IMR-90 (cell line): ENCODE results near the gene FOXP1.

ENCODE experiments used
- CTCF ChIP-seq: conservative IDR thresholded peaks from 2 replicates; pipeline ENCODE4 v1.5.1; 2012; ENCODE audit warnings: mild to moderate bottlenecking, low read depth, low read length, improper control_type of control experiment
- POLR2A ChIP-seq: IDR thresholded peaks from 2 replicates; pipeline ENCODE4 v1.6.1; 2012; ENCODE audit warnings: mild to moderate bottlenecking, low read depth, low read length
- RAD21 ChIP-seq: IDR thresholded peaks from 2 replicates; pipeline ENCODE4 v1.6.1; 2012; ENCODE audit warnings: low read length, improper control_type of control experiment

- TF ChIP-seq CTCF (no peak), RAD21 (no peak), POLR2A (no peak)
Observed at GRCh38 chr3:71348001-71348632, 235.4 kb downstream of the FOXP1 start.
